Measurements from ENCODE around the gene DENND6A. TPM values are rescaled to one million over a fixed set of nuclear protein-coding genes. Genes with fewer than 3 reads are reported as not detected.

The DENND6A gene
- total RNA-seq, 1 experiment from 2014 or later, result 22.3 TPM

- ChIA-PET POLR2A (interaction anchor here (0.7 kb wide), 1 partner anchor 152 kb away, joined by 3 read pairs; no protein-coding TSS in a partner anchor), CTCF (interaction anchor here (0.5 kb wide), 1 partner anchor 8 kb away, joined by 3 read pairs; no protein-coding TSS in a partner anchor)
- BruUV-seq (replicated peaks), result no TSS peak
- Mint-ChIP-seq H3K36me3 (ENCODE audit: insufficient read depth, unreplicated experiment) (no peaks in the 10 kb centered on the region), H3K4me1 (ENCODE audit: insufficient read depth, unreplicated experiment) (peaks cover 6% of the 10 kb centered on the region), H3K27me3 (ENCODE audit: insufficient read depth, unreplicated experiment) (no peaks in the 10 kb centered on the region), H3K27ac (ENCODE audit: low read depth, unreplicated experiment) (no peak overlapping the region), H3K4me3 (ENCODE audit: unreplicated experiment) (no peak overlapping the region), H3K9me3 (ENCODE audit: unreplicated experiment) (no peaks in the 10 kb centered on the region)
- DNase-seq (ENCODE audit: unreplicated experiment), result no peak
- TF ChIP-seq CTCF (IDR thresholded peaks at IDR 0.05; ENCODE audit: unreplicated experiment), result no peak
- intact Hi-C loops (cut with micrococcal nuclease), result no loop called here
Measured at GRCh38 chr3:57737840-57738239, 45.0 kb upstream of the DENND6A start.

GRCh38 chr3:57735405-57735804, 42.5 kb upstream of the DENND6A start:
- peaks cover 6% of the 10 kb centered on the region for H3K4me1 Mint-ChIP-seq (ENCODE audit: insufficient read depth, unreplicated experiment)
- intact Hi-C loops (cut with micrococcal nuclease), result no loop called here
- ChIA-PET CTCF (interaction anchor here (0.6 kb wide), 2 partner anchors 10 to 981 kb away, joined by 4 read pairs; no protein-coding TSS in a partner anchor), POLR2A (no interaction called here)
- no peak overlapping the region for H3K4me3 Mint-ChIP-seq (ENCODE audit: unreplicated experiment)
- no peak for TF ChIP-seq CTCF (IDR thresholded peaks at IDR 0.05; ENCODE audit: unreplicated experiment)
- no peak overlapping the region for H3K27ac Mint-ChIP-seq (ENCODE audit: low read depth, unreplicated experiment)
- no peaks in the 10 kb centered on the region for H3K36me3 Mint-ChIP-seq (ENCODE audit: insufficient read depth, unreplicated experiment)
- BruUV-seq (replicated peaks), result no TSS peak
- no peaks in the 10 kb centered on the region for H3K27me3 Mint-ChIP-seq (ENCODE audit: insufficient read depth, unreplicated experiment)
- no peaks in the 10 kb centered on the region for H3K9me3 Mint-ChIP-seq (ENCODE audit: unreplicated experiment)
- no peak for DNase-seq (ENCODE audit: unreplicated experiment)

- CTCF ChIA-PET, result interaction anchor here (0.7 to 0.8 kb wide), 2 partner anchors 93 to 459 kb away, joined by 3 read pairs; no protein-coding TSS in a partner anchor
- no peaks in the 10 kb centered on the region for H3K27me3 Mint-ChIP-seq (ENCODE audit: insufficient read depth, unreplicated experiment)
- TF ChIP-seq CTCF (IDR thresholded peaks at IDR 0.05; ENCODE audit: unreplicated experiment), result no peak
- BruUV-seq (replicated peaks), result no TSS peak
- no peaks in the 10 kb centered on the region for H3K36me3 Mint-ChIP-seq (ENCODE audit: insufficient read depth, unreplicated experiment)
- DNase-seq (ENCODE audit: unreplicated experiment), result no peak
- POLR2A ChIA-PET, result interaction anchor here (1.0 kb wide), 1 partner anchor 8 kb away, joined by 3 read pairs; no protein-coding TSS in a partner anchor
- no peak overlapping the region for H3K27ac Mint-ChIP-seq (ENCODE audit: low read depth, unreplicated experiment)
- H3K4me1 Mint-ChIP-seq (ENCODE audit: insufficient read depth, unreplicated experiment), result peaks cover 6% of the 10 kb centered on the region
- no peaks in the 10 kb centered on the region for H3K9me3 Mint-ChIP-seq (ENCODE audit: unreplicated experiment)
- intact Hi-C loops (cut with micrococcal nuclease), result no loop called here
- no peak overlapping the region for H3K4me3 Mint-ChIP-seq (ENCODE audit: unreplicated experiment)
Measured at GRCh38 chr3:57733790-57734189, 40.9 kb upstream of the DENND6A start.

DNA sequence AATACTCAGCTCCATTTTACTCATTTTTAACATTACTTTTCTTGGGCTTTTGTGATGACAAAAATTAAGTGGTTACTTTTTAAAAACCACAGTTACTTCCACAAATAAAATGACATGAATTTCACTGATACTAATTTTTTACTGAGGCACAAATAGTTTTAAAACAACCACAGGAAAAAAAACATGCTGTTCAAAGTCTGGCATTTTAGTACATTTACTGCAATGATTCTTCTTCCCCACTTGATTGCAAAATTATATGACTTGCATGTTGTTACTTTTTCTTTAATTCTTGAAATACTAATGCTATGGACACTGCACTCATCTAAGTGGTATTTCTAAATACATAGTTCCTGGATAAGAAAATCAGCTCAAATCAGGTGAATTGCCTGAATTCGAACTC, 38.4 kb upstream of the DENND6A start:
- CTCF ChIA-PET, result no interaction called here
- H3K4me1 Mint-ChIP-seq (ENCODE audit: insufficient read depth, unreplicated experiment), result peaks cover 6% of the 10 kb centered on the region
- intact Hi-C loops (cut with micrococcal nuclease), result no loop called here
- POLR2A ChIA-PET, result no interaction called here
- no peaks in the 10 kb centered on the region for H3K27me3 Mint-ChIP-seq (ENCODE audit: insufficient read depth, unreplicated experiment)
- H3K36me3 Mint-ChIP-seq (ENCODE audit: insufficient read depth, unreplicated experiment), result no peaks in the 10 kb centered on the region
- no peak overlapping the region for H3K4me3 Mint-ChIP-seq (ENCODE audit: unreplicated experiment)
- H3K9me3 Mint-ChIP-seq (ENCODE audit: unreplicated experiment), result no peaks in the 10 kb centered on the region
- DNase-seq (ENCODE audit: unreplicated experiment), result no peak
- no peak overlapping the region for H3K27ac Mint-ChIP-seq (ENCODE audit: low read depth, unreplicated experiment)
- no TSS peak for BruUV-seq (replicated peaks)
- TF ChIP-seq CTCF (IDR thresholded peaks at IDR 0.05; ENCODE audit: unreplicated experiment), result no peak

All from MCF 10A (cell line).